Measurements from ENCODE around the gene PRPSAP1. TPM values are rescaled to one million over a fixed set of nuclear protein-coding genes. Genes with fewer than 3 reads are reported as not detected.
"Not testable (repeated sequence)": the region's sequence is repeated elsewhere in the genome, so short reads cannot be mapped to it uniquely, and the experiment has no call there.

The PRPSAP1 gene
- total RNA-seq, 1 donor from 2014 or later = 53.3 TPM

DNA sequence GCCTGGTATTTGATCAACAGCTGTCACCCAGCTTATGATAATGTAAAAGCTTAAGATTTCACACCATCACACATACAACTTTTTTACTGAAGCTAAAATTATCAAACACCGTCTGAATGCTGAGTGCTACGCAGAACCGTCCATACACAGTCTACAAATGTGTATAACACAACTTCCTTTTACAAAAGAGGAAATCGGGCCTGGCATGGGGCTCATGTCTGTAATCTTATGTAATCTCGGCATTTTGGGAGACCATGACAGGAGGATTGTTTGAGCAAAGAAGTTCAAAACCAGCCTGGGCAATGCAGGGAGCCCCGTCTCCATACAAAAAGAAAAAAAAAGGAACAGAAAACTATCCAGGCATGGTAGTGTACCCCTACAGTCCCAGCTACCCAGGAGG, 26.0 kb downstream of the PRPSAP1 start:
- intact Hi-C loops (cut with micrococcal nuclease) = no loop called here

DNA sequence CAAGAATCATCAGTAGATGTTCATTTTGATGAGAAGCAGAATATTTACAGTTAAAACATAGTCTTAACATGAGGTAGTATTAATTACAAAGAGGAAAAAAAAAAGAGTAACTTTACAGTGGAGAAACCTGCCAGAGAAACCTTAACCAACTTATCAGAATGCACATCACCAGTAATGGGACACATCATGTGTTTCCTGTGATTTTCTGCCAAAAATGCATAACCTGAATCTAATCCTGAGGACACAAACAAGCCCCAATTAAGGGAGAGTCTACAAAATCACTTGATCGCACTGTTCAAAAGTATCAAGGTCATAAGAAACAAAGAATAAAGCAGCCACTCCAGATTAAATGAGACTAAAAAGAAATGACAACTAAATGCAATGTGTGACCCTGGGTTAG, 27.4 kb downstream of the PRPSAP1 start:
- intact Hi-C loops (cut with micrococcal nuclease) = no loop called here

GRCh38 chr17:76318586-76318985, 35.1 kb downstream of the PRPSAP1 start:
- intact Hi-C loops (cut with micrococcal nuclease) = loop anchor here (10.0 kb wide), 1 partner anchor 196 kb away; no protein-coding TSS in a partner anchor

DNA sequence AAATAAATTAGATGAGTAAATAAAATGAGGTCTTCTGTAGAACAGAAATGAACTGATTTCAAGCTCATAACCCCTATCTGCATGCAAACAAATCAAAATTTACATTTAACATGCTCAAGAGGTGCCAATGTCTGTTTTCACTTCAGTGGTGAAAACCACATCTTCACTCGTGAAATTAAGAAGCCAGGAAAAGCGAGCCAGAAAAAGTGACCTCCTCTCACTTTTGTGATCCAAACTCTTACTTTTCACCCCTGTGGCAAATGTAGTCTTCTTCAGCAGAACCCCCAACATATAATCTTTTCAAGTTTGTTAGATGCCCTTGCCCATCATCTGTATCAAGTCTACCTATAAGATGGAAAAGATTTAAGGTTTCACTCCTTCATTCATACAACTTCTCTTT, 36.2 kb downstream of the PRPSAP1 start:
- intact Hi-C loops (cut with micrococcal nuclease) = loop anchor here (10.0 kb wide), 1 partner anchor 197 kb away; no protein-coding TSS in a partner anchor

- intact Hi-C loops (cut with micrococcal nuclease) = loop anchor here (10.0 kb wide), 1 partner anchor 200 kb away; no protein-coding TSS in a partner anchor
Observed at GRCh38 chr17:76314392-76315227, 39.1 kb downstream of the PRPSAP1 start.

DNA sequence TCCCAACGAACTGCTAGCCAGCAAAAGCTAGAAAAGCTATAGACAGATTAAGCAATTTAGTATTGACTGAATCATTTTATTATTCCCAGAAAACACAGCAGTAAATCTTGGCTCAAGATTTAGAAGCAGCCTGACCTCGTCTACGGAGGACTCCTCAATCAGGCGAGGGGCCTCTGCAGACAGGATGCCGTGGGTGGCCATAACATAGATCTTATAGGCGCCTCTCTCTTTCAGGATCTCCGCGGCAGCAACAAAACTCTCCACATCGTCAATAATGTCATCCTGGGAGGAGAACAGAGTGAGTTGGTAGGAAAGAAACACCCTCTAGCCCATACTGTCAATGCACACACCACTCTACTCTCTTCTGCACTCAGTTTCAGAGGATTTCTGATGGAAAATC, 41.0 kb downstream of the PRPSAP1 start:
- intact Hi-C loops (cut with micrococcal nuclease) = loop anchor here (10.0 kb wide), 1 partner anchor 202 kb away; no protein-coding TSS in a partner anchor

DNA sequence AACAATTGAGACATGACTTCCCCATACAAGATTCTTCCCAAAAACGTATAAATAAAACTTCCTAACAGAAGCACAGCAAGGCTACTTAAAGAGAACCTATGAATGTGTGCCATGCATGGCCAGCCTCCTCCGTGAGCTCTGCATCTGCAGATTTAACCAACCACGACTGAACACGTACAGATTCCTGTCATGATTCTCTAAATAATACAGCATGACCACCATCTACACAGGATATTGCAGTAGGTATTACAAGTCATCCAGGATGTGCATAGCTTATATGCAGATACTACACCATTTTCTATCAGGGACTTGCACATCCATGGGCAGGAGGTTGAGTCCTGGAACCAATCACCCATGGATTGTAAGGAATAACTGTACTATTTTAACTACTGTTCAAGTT, 44.3 kb downstream of the PRPSAP1 start:
- intact Hi-C loops (cut with micrococcal nuclease) = no loop called here

GRCh38 chr17:76307966-76308338, 45.8 kb downstream of the PRPSAP1 start, which contains the start of gene QRICH2:
TSS of gene QRICH2 (minus strand) at chr17:76308276. CDS start at chr17:76307998, 278 bp downstream.
- intact Hi-C loops (cut with micrococcal nuclease) = no loop called here

- intact Hi-C loops (cut with micrococcal nuclease) = no loop called here
Observed at GRCh38 chr17:76307299-76307965, 46.3 kb downstream of the PRPSAP1 start.

- intact Hi-C loops (cut with micrococcal nuclease) = not testable (repeated sequence)
Observed at GRCh38 chr17:76305135-76305454, 48.6 kb downstream of the PRPSAP1 start.

DNA sequence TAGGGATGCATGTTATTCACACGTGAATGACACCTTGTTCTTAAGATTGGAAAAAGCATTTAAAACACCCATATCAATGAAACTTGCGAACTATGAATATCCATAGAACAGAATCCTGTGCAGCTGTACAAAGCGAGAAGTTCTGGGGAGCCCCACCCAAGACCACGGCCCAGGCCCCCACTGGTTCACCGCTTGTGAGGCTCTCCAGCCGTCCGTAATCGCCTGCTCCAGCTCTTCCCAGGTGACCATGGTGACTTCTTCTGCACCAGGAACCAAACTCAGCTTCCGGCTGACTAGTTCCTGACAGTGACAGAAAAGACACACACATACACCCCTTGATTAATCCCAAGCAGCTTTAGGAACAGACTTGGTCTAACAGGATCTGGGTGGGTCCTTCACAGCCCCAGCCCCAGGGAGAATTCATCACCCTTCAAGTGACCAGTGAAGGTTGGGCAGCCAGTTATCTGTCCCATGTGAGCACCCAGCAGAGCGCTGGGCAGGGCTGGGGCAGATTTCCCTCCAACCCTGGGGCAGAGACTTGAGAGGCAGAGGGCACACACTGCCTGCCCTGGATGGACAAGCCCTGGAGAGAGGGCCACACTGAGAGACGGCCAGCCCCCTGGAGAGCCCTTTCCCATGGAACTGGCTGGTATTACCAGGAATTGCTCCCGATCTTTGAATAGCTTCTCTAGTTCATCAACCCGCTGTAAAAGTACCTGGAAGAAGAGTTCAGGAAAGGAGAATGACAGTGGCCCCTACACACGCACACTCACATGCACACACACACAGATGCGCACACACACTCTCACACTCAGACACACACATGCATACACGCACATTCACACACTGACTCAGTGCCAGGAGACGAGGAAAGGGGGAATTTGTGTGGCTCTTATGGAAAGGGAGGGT, 49.2 kb downstream of the PRPSAP1 start:
- intact Hi-C loops (cut with micrococcal nuclease) = no loop called here

- intact Hi-C loops (cut with micrococcal nuclease) = no loop called here
Observed at GRCh38 chr17:76297436-76297835, 56.3 kb downstream of the PRPSAP1 start.

DNA sequence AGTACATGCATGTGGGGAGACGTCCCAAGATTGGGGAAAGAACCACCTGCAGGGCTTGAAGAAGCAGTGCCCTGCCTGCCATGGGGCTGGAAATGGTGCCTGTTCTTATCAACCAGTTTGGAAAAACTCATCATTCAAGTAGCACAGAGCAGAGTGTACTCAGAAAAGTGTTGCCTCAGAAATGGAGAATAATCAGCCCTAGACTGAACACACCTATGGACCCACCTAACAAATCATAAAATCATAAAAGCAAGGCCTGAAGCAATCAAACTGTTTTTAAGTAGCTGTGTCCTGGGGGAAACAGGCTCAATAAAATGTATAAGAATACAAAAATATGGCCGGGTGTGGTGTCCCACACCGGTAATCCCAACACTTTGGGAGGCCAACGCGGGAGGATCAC, 56.8 kb downstream of the PRPSAP1 start:
- intact Hi-C loops (cut with micrococcal nuclease) = no loop called here

DNA sequence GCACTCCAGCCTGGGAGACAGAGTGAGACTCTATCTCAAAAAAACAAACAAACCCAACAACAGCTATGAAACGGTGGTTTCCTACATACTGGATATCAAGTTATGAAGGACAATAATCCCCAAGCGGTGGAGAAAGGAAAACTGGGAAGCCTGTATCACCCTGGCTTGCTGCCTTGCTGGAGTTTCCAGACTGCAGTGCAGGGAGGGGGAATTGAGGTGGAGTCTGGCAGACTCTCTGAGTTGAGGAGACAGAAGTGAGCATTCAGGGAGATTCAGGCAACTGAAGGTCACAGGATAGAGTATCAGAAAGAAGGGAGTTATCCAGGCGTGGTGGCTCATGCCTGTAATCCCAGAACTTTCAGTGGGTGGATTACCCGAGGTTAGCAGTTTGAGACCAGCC, 57.5 kb downstream of the PRPSAP1 start:
- intact Hi-C loops (cut with micrococcal nuclease) = no loop called here

- intact Hi-C loops (cut with micrococcal nuclease) = no loop called here
Observed at GRCh38 chr17:76293106-76293505, 60.6 kb downstream of the PRPSAP1 start.

- intact Hi-C loops (cut with micrococcal nuclease) = no loop called here
Observed at GRCh38 chr17:76292567-76292966, 61.1 kb downstream of the PRPSAP1 start.

DNA sequence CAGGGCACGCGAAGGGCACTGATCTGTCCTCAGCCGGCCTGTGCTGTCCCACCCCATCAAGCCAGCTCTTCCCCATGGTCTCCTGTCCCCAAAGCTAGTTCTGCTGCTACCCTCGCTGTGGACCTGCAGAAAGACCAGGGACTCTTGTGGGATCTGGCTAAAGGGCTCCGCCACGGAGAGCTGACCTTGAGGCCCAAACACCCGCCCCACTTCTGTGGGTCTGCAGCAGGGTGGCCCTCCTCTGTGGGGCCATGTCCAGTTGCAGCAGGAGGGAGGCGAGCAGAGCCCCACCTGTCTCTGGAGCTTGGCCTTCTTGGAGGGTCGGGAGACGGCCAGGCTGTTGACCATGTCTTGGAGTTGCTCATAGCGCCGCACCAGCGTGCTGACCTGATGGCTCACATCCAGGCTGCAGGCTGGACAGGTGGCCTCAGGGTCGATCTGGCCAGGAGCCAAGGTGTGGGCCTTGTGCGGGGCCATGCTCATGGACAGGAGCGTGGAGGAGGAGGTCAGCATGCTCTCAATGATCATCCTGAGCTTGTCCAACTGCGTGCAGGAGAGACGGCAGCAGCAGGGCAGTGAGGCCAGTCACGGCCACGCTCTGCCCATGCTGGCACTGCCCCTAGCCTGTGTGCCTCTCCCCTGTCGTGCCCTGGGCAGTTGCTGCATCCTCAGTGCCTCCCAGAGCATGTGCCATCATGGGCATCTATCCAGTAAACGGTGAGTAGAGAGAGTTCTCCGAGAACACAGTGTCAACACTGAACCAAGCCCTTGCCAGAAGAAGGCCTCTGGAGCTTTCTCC, 71.9 kb downstream of the PRPSAP1 start:
- intact Hi-C loops (cut with micrococcal nuclease) = no loop called here

DNA sequence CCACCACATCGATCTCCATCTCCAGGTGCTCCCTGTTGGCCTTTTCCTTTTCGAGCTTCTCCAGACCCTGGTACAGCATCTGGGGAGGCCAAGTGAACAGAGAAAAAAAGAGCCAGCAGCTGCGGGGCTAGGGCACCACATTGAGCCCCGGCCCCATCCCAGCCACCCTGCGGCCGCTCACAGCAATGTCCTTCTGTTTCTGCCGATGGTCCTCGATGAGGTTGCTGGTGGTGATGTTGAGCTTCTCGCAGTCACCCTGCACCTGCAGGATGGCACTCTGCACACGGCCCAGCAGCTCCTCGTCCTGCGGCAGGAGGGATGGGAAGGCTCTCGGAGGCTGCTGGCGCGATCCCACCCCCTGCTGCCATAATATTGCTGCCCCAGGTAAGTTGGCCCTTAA, 73.1 kb downstream of the PRPSAP1 start:
- intact Hi-C loops (cut with micrococcal nuclease) = no loop called here

DNA sequence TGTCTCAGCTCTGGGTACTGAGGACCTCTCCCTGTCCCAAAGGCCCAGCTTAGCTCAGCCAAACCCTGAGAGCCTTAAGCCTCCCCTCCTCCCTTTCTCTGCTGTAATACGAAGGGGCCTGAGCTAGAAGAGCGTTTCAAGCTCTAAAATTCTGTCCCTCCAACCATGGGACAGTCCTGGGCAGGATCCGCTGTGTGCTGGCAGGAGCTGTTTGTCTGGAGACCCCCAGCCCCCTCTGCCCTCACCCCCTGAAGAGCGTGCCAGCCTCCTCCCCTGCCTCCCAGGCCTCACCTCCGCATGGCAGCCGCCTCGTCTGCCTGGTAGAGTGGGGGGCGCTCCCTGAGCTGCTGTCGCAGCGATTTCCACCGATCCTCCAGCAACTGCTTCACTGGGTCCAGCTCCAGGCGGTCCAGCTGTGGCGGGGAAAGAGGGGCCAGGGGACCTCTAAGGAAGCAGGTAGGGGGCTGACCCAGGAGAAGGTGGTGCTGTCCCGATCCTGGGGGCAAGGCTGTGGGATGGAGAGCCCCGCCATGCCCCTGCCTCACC, 73.9 kb downstream of the PRPSAP1 start:
- intact Hi-C loops (cut with micrococcal nuclease) = loop anchor here (1.0 kb wide), 2 partner anchors 159 to 266 kb away; no protein-coding TSS in a partner anchor

Measured in T-helper 2 cell treated with Interferon-gamma antibody and Interleukin-4, amounts not matched to agents 100 ng/mL and 5 ng/mL, for 36 hours (primary cell).